WTC11 (cell line): ENCODE results near the gene OLIG1. TPM values are rescaled to one million over a fixed set of nuclear protein-coding genes. Genes with fewer than 3 reads are reported as not detected.

Experiments
- ATAC-seq: fragments of 200-7000 bp; cut with Tn5 transposase; 2 replicates; pipeline ENCODE4 v1.10.0; 2021; ENCODE audit warnings: mild to moderate bottlenecking, moderate library complexity
- CTCF ChIA-PET: fragments of 300-600 bp; sonication (Branson Sonifier 250); formaldehyde crosslinking; loops from one replicate; lab custom pipeline; 2021; ENCODE audit warnings: antibody characterized with exemption; lab: Charles Lee
- POLR2A ChIA-PET: fragments of 350-600 bp; sonication (Branson Sonifier 250); formaldehyde crosslinking; loops from one replicate; lab custom pipeline; 2021; ENCODE audit warnings: antibody characterized with exemption; lab: Charles Lee
- DNase-seq: peaks from one replicate; pipeline ENCODE4 v3.0.0; 2021; ENCODE audit warnings: low spot score
- H3K27ac Mint-ChIP-seq: 2 replicates; pipeline ENCODE4 v1.8.0; 2021; ENCODE audit warnings: mixed read lengths
- H3K27me3 Mint-ChIP-seq: 2 replicates; pipeline ENCODE4 v1.8.0; 2021; ENCODE audit warnings: low read depth, mild to moderate bottlenecking, moderate library complexity, mixed read lengths
- H3K36me3 Mint-ChIP-seq: 2 replicates; pipeline ENCODE4 v1.8.0; 2021; ENCODE audit warnings: mixed read lengths
- H3K4me1 Mint-ChIP-seq: 2 replicates; pipeline ENCODE4 v1.8.0; 2022; ENCODE audit warnings: mixed read lengths
- H3K4me3 Mint-ChIP-seq: 2 replicates; pipeline ENCODE4 v1.8.0; 2021; ENCODE audit warnings: mild to moderate bottlenecking, moderate library complexity, mixed read lengths
- H3K9me3 Mint-ChIP-seq: 2 replicates; pipeline ENCODE4 v1.8.0; 2021; ENCODE audit warnings: mixed read lengths
- E2F1 ChIP-seq: sonication (generic); formaldehyde crosslinking; IDR thresholded peaks from 2 replicates; pipeline ENCODE4 v1.8.0; 2022; ENCODE audit warnings: mild to moderate bottlenecking, missing genetic modification reagents
- GTF2I ChIP-seq: fragments of 250-450 bp; sonication (Bioruptor Pico); conservative IDR thresholded peaks from 2 replicates; pipeline ENCODE4 v1.4.0; 2021; ENCODE audit warnings: mild to moderate bottlenecking
- NFYB ChIP-seq: sonication (generic); formaldehyde crosslinking; conservative IDR thresholded peaks from 2 replicates; pipeline ENCODE4 v1.8.0; 2022; ENCODE audit warnings: low read depth, missing genetic modification reagents
- ZNF263 ChIP-seq: sonication (generic); formaldehyde crosslinking; IDR thresholded peaks from 2 replicates; pipeline ENCODE4 v1.8.1; 2022; ENCODE audit warnings: low read depth, mild to moderate bottlenecking, moderate library complexity, missing genetic modification reagents
- ZNF423 ChIP-seq: fragments of 250-450 bp; sonication (Bioruptor Pico); IDR thresholded peaks from 2 replicates; pipeline ENCODE4 v2.1.2; 2022; ENCODE audit warnings: mild to moderate bottlenecking, moderate library complexity
- total RNA-seq: library from RNA; stranded (reverse); gene quantifications from 3 replicates; pipeline ENCODE4 v1.2.3, GENCODE V29; 2021
- TF ChIP-seq, protein P1 (sequence below): sonication (generic); formaldehyde crosslinking; IDR thresholded peaks from 2 replicates; pipeline ENCODE4 v1.8.0; 2022; ENCODE audit warnings: mild to moderate bottlenecking, missing genetic modification reagents
- TF ChIP-seq, protein P2 (sequence below): sonication (generic); formaldehyde crosslinking; IDR thresholded peaks from 2 replicates; pipeline ENCODE4 v1.8.1; 2022; ENCODE audit warnings: low read depth, missing genetic modification reagents, borderline replicate concordance
- TF ChIP-seq, protein P3 (sequence below): sonication (generic); formaldehyde crosslinking; IDR thresholded peaks from 2 replicates; pipeline ENCODE4 v1.8.0; 2022; ENCODE audit warnings: missing genetic modification reagents
- TF ChIP-seq, protein P4 (sequence below): sonication (generic); formaldehyde crosslinking; IDR thresholded peaks from 2 replicates; pipeline ENCODE4 v1.8.1; 2023; ENCODE audit warnings: mild to moderate bottlenecking, moderate library complexity, missing genetic modification reagents

The OLIG1 gene
- total RNA-seq, 1 experiment from 2014 or later, result 2.1 TPM

DNA sequence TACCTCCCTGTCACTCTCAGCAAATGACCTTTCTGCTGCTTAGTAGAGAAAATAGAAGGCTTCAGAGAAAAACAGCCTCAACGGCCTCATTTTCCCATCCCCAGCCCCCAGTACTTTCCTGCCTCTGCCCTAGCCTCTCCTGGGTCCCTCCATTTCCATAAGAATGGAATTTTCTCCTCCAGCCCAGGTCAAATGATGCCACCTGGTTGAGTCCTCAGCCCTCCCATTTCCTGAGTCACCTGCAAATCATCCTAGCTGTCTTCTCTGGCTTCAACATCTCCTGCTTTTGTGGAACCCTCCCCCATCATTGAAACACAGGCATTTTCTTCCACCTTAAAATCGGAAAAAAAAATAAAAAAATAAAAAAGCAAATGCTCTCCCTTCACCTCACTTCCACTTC is 35.1 kb downstream of the OLIG1 start (continued):
- TF ChIP-seq E2F1 (CRISPR knock-in tag), result no peak
- TF ChIP-seq, all 79 proteins: peak for 0

GRCh38 chr21:33108228-33108627 is 38.3 kb downstream of the OLIG1 start:
- DNase-seq (no peak), ATAC-seq (no peak)
- H3K4me3 Mint-ChIP-seq, result no peak overlapping the region
- TF ChIP-seq ZNF263 (CRISPR knock-in tag), result no peak
- TF ChIP-seq, protein P1, sequence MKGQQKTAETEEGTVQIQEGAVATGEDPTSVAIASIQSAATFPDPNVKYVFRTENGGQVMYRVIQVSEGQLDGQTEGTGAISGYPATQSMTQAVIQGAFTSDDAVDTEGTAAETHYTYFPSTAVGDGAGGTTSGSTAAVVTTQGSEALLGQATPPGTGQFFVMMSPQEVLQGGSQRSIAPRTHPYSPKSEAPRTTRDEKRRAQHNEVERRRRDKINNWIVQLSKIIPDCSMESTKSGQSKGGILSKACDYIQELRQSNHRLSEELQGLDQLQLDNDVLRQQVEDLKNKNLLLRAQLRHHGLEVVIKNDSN (CRISPR knock-in tag), result no peak
- TF ChIP-seq, protein P2, sequence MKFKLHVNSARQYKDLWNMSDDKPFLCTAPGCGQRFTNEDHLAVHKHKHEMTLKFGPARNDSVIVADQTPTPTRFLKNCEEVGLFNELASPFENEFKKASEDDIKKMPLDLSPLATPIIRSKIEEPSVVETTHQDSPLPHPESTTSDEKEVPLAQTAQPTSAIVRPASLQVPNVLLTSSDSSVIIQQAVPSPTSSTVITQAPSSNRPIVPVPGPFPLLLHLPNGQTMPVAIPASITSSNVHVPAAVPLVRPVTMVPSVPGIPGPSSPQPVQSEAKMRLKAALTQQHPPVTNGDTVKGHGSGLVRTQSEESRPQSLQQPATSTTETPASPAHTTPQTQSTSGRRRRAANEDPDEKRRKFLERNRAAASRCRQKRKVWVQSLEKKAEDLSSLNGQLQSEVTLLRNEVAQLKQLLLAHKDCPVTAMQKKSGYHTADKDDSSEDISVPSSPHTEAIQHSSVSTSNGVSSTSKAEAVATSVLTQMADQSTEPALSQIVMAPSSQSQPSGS (CRISPR knock-in tag), result no peak
- peaks cover 52% of the 10 kb centered on the region for H3K27me3 Mint-ChIP-seq
- POLR2A ChIA-PET, result no interaction called here
- H3K9me3 Mint-ChIP-seq, result peaks cover 18% of the 10 kb centered on the region
- peaks cover 81% of the 10 kb centered on the region for H3K4me1 Mint-ChIP-seq
- H3K27ac Mint-ChIP-seq, result no peak overlapping the region
- CTCF ChIA-PET, result interaction anchor here (1.2 kb wide), 1 partner anchor 10 kb away, joined by 3 read pairs; no protein-coding TSS in a partner anchor
- H3K36me3 Mint-ChIP-seq, result peaks cover 16% of the 10 kb centered on the region

GRCh38 chr21:33109574-33110339 is 39.8 kb downstream of the OLIG1 start:
- ChIA-PET CTCF (interaction anchor here (0.8 to 1.9 kb wide), 4 partner anchors 11 to 85 kb away, joined by 3 to 9 read pairs (median 5); no protein-coding TSS in a partner anchor), POLR2A (interaction anchor here (0.6 to 0.8 kb wide), 2 partner anchors 18 to 112 kb away, joined by 3 read pairs; no protein-coding TSS in a partner anchor)
- Mint-ChIP-seq H3K36me3 (peaks cover 3% of the 10 kb centered on the region), H3K27ac (no peak overlapping the region), H3K9me3 (peaks cover 3% of the 10 kb centered on the region), H3K4me1 (peaks cover 81% of the 10 kb centered on the region), H3K27me3 (peaks cover 39% of the 10 kb centered on the region), H3K4me3 (peak overlapping the region; percentile 74)
- TF ChIP-seq ZNF423 (CRISPR knock-in tag) (peak; percentile 23; the same call in 1 of the 2 replicates), NFYB (no peak)
- TF ChIP-seq, protein P3, sequence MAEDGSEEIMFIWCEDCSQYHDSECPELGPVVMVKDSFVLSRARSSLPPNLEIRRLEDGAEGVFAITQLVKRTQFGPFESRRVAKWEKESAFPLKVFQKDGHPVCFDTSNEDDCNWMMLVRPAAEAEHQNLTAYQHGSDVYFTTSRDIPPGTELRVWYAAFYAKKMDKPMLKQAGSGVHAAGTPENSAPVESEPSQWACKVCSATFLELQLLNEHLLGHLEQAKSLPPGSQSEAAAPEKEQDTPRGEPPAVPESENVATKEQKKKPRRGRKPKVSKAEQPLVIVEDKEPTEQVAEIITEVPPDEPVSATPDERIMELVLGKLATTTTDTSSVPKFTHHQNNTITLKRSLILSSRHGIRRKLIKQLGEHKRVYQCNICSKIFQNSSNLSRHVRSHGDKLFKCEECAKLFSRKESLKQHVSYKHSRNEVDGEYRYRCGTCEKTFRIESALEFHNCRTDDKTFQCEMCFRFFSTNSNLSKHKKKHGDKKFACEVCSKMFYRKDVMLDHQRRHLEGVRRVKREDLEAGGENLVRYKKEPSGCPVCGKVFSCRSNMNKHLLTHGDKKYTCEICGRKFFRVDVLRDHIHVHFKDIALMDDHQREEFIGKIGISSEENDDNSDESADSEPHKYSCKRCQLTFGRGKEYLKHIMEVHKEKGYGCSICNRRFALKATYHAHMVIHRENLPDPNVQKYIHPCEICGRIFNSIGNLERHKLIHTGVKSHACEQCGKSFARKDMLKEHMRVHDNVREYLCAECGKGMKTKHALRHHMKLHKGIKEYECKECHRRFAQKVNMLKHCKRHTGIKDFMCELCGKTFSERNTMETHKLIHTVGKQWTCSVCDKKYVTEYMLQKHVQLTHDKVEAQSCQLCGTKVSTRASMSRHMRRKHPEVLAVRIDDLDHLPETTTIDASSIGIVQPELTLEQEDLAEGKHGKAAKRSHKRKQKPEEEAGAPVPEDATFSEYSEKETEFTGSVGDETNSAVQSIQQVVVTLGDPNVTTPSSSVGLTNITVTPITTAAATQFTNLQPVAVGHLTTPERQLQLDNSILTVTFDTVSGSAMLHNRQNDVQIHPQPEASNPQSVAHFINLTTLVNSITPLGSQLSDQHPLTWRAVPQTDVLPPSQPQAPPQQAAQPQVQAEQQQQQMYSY (CRISPR knock-in tag), result peak; percentile 71
- TF ChIP-seq, protein P4, sequence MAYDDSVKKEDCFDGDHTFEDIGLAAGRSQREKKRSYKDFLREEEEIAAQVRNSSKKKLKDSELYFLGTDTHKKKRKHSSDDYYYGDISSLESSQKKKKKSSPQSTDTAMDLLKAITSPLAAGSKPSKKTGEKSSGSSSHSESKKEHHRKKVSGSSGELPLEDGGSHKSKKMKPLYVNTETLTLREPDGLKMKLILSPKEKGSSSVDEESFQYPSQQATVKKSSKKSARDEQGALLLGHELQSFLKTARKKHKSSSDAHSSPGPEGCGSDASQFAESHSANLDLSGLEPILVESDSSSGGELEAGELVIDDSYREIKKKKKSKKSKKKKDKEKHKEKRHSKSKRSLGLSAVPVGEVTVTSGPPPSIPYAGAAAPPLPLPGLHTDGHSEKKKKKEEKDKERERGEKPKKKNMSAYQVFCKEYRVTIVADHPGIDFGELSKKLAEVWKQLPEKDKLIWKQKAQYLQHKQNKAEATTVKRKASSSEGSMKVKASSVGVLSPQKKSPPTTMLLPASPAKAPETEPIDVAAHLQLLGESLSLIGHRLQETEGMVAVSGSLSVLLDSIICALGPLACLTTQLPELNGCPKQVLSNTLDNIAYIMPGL, result 0 out of 2 replicates have a peak, but pooled peaks have one; percentile 19
- DNase-seq (peak; percentile 62), ATAC-seq (peak; percentile 67)

- Mint-ChIP-seq H3K4me3 (peak overlapping the region; percentile 74), H3K27me3 (peaks cover 39% of the 10 kb centered on the region), H3K36me3 (no peaks in the 10 kb centered on the region), H3K4me1 (peaks cover 80% of the 10 kb centered on the region), H3K27ac (no peak overlapping the region), H3K9me3 (no peaks in the 10 kb centered on the region)
- DNase-seq (no peak), ATAC-seq (no peak)
- POLR2A ChIA-PET, result no interaction called here
- CTCF ChIA-PET, result interaction anchor here (1.9 kb wide), 1 partner anchor 17 kb away, joined by 9 read pairs; no protein-coding TSS in a partner anchor
- 0 out of 2 replicates have a peak, but pooled peaks have one; percentile 58 for TF ChIP-seq GTF2I (CRISPR knock-in tag)
- TF ChIP-seq, protein P1 (CRISPR knock-in tag), result no peak
These were observed 40.4 kb downstream of the OLIG1 start for GRCh38 chr21:33110340-33110715.
